Islet precursor cell (in vitro differentiated cells): ENCODE measurements around the gene BCL11A.

ENCODE experiments used
- DNase-seq: peaks from one replicate; pipeline ENCODE4 v3.0.0-alpha.2; 2018

BCL11A gene

DNA sequence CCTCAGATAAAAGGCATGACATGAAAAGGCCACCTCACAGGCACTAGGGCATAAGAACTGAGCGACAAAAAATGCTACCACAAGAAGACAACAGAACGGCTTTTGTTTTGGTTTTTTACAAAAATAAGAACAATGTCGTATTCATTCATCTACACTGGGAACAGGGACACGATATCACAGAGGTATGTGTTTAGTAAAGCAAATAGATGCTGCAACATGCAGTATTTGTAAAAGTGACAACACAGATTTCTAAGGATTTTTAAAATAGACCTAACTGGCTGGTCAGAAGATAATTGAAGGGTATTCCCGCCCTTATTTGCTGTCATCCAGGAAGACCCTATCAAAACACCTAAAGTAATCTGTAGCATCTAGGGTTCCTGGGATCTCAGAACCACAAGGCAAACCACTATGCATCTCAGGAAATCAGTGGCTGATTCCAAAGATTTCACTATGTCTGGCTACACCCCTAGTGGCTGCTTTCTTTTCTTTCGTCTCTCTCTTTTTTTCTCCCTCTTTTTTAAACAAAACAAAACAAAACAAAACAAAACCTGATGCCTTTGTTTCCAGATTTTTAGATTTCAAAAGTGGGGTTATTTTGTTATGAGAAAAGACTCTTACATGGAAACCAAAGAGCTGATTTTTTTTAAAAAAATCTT lies 97.2 kb downstream of the BCL11A start:
- no peak for DNase-seq

DNA sequence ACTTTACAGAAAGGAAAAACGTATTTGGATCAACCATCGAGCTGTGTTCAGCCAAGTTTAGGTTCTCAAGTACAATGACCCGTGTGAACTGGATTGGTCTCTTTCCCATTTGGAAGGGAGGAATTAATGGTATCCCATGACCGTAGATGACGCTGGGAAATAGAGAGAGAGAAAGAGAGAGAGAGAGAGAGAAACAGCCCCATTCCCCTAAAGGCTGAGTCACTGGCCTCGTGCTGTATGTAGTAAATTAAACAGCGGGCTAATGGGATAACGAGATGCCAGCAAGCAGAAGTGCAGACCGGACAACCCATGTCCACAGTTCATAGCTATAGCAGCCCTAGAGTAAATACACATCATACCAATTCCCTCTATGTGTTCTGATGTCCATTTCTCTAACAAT lies 99.6 kb downstream of the BCL11A start:
- DNase-seq: no peak

DNA sequence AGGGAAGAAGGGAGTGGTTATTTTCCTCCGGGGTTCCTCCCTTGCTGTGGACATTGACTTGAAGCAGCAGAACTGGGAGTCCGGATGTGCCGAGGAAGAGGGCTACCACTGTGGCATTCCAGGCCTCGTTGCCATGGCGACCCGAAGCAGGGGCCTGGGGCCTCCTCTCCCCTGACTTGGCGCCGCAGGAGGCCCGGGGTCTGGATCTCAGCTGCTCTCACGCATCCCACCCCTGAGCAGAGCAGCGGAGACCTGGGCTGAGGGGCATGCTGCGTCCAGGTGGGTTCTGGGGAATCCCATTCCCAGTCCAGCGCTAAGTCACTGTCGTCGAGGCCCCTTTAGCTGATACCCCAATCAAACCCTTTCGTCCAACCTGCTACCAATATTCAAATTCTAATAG lies 100.2 kb downstream of the BCL11A start:
- DNase-seq: peak; percentile 73

DNA sequence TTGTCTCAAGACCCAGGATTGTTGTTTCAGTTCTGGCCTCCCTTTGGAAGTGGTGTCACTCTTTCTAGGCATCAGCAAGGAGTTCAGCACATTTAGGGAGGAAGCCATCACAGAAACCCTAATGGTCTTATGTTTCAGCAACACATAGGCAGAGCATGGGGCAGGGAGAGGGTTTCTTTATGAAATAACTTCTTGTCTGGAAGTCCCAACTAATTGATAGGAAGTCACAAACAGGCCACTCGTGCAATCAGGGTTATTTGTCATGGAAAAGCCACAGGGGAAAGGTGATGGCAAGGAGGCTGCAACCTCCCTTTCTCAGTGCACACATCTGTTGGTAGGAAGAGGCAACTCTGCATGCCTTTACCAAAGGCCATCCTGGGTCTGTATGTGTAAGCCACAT lies 103.0 kb downstream of the BCL11A start:
- no peak for DNase-seq

DNA sequence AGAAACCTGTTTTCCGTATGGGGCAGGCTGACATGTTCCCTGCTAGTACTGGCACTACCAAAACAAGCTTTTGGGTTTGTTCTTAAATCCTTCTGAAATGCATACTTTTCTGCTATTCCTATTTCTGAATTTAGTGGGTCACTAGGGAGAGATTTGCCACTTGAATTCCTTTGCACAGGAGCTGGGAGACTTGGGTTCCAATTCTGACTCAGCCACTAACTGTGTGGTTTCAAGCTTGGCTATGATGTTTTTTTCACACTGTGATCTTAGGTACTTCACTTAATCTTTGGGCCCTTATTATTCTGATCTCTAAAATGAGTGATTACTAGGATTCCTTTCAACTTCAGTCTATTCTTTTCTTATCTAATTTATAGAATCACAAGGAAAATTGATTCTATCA lies 105.5 kb downstream of the BCL11A start:
- DNase-seq: no peak

DNA sequence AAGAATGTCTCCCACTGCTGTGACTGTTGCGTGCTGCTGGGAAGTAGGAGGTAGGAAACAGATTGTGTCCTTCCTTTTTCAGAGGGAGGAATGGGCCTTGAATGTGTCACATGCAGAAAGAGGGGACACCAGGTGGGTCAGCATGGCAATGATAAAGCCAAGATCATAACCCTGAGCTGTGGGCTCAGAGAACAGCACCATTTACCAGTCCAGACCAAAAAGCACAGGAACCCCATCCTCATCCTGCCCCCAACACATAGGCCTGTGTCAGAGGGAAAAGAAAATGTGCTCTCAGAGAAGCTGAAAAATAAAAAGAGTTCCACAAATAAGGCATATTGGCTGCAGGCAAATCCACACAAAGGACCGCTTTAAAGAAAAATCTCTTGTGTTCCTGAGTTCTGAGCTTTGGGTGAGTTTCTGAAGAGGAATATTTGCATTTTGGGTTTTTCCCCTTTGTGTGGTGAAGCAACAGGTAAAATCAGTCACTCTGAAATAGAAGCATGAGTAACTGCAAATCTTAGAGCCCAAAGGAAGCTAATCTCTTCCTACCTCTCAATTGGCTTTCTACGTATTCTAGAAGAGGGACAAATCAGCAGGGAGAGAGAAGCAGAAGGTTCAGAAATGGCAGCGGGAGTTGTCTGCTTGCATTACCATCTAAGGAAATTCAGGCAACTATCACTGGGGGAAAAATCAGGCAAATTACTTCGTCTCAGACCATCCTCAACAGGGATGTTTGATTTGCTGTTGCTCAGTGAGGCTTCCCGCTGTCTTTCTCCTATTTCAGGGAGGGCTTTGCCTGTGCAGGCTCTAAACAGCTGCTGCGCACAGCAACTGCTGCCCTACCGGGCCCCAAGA lies 106.8 kb downstream of the BCL11A start:
- no peak for DNase-seq

DNA sequence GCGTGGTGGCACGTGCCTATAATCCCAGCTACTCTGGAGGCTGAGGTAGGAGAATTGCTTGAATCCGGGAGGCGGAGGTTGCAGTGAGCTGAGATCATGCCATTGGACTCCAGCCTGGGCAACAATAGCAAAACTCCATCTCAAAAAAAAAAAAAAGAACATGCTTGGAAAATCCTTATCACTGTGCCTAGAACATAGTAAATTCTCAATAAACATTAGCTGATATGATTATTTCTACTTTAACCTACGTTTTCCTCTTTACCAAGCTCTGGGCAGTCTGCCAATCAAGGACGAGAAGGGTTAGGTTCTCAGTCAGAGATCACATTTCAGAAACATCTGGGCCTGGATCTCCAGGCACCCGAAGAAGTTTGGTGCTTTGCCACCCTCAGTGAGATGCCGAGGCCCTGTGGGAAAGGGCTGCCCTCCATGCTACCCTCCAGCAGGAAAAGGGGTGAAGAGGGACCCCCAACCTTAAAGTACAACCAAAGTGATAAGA lies 107.7 kb downstream of the BCL11A start:
- DNase-seq: no peak

DNA sequence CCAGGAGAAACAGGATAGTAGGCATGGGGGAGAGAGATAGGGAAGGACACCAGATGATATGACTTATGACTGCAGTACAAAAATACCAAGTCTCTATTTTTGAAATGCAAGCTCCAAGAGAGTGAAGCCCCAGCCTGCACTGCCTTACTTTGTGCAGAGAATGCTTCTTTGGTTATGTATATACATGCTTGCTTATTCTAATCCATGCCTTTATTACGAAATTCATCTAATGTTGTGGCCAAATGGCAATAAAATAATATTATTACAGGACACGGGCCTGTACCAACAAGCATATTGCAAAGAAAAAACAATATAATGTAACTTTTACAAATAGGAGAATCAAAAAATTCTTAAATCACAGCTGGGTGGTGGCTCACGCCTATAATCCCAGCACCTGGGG lies 110.8 kb downstream of the BCL11A start:
- DNase-seq: no peak

DNA sequence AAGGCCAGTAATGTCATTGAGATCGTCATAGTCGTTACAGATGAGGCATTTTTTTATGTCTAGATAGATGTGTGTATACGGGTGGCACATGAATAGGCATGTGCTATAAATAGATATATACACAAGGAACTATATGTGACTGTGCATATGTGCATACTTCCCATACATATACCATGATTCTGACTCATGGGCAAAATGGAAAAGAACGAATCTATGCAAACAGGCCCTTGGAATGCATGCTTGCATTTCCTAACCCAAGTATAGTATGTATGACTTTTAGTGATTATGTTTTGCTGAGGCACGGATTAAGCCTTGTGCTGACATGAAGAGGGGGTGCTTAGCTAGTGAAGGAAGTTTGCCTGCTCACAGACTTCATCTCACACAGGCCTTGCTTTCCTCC lies 111.7 kb downstream of the BCL11A start:
- DNase-seq: no peak

DNA sequence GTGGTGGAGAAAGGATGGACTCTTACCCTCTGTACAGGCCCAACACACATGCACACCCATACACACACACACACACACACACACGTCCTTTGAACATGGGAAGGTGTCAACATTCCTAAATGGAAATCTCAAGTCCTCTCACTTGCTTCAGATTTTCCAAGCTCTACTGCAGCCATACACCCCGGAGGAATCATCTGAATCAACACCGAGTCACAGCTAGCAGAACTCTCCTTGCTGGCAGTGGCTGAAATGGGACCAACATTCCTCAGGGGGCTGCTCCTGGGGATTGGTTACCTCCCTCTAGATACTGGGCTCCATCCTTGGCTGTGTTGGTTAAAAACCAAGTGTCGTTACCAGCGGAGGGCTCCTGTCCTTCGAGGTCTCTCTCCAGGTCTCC lies 112.7 kb downstream of the BCL11A start:
- no peak for DNase-seq

DNA sequence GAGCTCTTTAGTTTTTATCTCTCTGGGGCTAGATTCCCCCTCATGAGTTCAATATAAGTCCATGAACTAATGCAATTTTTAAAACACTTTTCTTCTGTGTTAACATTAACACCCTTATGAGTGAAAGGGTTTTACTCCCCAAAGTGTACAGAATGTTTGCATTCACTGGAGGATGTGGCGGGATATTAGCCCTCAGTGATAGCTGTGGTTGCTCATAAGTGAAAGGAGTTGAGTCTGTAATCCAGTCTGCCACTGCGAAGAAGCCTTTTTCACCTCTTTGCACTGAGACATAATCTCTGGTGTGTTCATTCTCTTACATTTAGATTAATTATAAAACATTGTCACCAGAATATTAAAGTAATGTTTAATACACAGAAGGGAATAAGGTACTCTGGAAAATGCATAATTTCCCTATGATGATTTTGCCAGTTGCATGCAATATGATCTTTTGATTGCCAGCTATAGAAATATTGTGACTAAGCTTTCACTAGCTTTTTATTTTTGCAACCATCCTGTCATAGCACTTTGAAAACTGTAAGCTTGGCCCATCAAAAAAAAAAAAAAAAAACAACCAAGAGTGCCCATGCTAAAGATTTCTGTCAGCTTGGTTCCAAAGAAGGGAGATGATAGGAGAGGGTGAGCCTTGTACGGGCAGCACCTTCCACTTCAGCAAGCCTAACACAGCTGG lies 113.2 kb downstream of the BCL11A start:
- DNase-seq: no peak

DNA sequence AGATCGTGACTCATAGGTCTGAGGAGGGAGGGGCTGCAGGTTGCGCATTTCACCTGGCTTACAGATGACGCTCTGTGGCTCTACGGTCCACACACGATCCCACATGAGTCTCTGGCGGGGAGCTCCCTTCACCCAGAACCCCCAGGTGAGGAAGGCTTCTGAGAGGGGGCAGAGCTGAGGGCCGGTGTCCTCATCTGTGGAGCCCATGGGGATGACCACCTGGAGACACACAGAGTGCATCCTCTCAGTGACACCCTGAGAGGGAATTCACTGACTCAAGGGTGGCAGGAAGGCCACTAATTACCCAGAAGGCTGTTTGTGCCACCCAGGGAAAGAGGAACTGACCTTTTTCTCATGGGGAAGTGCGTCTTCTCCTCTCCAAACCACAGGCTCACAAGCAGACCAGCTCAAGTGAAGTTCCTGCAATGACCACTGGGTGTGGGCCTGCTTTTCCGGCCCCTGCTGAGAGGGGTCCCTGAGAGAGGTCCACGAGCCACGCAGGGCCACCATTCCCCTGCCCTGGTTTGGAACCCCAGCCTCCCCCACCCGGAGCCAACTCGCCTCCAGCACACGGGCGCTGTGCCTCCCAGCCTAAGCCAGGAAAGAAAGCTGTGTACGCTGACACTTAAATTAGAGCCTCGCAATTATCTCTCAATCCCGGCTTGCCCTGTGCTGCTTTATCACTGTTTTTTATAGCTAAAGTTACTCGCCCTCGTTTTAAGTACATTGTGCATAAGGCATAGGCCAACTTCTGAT lies 114.1 kb downstream of the BCL11A start:
- DNase-seq: peak; percentile 73

DNA sequence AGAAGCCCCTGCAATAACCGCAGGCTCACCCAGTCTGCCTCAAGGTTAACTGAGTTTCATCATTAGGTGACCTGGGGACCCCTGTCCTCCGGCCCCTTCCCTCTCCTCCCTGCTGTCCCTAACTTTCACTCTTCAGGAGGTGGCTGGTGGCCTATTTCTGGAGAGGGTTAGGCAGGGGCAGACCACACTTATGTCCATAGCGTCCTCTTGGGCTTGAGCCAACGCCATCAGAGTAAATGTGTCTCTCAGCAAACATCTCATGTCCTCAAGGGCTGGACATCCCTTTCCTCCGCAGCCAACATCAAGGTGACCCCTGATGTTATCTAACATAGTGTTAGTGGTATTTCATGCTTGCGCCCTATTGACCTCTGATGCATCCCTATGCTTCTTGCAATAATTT lies 114.8 kb downstream of the BCL11A start:
- DNase-seq: no peak

DNA sequence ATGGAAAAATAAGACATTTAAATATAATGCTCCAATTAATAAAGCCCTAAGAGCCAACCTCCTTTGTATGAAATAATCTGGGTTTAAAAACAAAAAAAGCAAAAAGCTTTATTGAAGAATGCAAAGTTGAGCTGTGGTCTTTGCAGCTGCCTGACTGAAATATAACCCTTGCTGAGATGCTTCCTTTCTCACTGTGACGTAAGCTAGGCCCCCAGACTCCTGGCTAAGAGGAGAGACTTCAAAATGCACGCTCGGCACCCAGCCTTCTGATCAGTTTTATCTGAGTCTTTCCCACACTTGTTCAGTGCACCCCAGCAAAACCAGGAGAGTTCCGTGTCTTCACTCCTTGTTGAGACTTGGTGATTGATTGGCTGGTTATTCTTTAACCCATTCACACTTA lies 115.3 kb downstream of the BCL11A start:
- no peak for DNase-seq

DNA sequence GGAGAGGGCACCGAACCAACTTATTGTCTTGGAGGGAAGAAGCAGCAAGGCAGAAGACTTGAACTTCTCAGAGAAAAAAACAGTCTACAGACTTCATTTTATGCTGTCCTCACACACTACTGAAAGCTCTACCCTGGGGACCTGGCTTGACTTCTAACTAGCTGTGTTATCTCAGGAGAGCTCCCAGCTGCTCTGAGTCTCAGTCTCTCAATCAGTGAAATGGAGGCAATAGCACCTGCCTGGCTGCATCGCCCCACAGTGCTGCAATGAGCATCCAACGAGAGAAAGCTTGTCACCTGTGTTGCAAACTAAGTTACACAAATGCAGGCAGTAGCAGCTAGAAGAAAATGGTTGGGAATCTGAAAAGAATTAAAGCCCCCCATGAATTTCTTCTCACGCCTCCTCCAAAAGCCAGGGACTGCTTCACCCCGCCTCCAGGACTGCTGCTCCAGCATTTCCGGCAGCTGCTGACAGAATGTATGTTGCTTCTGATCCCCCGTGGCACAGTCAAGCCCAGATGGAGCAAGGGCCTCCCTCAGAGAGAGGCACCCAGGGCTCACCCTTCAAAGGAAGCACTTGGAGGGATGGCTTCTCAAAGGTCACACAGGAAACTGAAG lies 116.3 kb downstream of the BCL11A start:
- no peak for DNase-seq

DNA sequence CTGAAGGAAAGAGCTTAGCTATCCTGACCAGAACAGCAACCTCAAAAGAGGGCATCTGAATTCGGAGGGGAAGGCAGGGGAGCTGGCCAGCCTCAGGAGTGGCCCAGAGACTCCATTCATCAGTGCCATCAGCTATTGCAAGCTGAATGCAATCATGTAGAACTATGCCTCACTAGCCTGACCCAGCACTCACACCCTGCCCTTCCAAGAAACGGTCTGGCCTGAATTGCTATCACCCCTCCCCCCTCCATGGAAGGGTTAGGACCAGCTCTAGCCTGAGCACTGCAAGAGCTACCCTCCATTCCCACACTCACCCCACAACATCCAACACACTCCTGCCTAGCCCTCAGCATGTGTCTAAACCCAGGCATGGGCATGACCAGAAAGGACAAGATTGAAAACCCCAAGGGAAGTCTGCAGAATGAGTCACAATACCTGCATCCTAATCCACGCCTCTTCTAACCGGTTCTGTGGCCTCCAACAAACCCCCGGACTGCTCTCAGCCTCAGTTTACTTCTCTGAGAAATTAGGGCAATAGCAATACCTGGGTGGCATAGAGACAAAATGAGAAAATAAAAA lies 120.3 kb downstream of the BCL11A start:
- peak; percentile 64 for DNase-seq

DNA sequence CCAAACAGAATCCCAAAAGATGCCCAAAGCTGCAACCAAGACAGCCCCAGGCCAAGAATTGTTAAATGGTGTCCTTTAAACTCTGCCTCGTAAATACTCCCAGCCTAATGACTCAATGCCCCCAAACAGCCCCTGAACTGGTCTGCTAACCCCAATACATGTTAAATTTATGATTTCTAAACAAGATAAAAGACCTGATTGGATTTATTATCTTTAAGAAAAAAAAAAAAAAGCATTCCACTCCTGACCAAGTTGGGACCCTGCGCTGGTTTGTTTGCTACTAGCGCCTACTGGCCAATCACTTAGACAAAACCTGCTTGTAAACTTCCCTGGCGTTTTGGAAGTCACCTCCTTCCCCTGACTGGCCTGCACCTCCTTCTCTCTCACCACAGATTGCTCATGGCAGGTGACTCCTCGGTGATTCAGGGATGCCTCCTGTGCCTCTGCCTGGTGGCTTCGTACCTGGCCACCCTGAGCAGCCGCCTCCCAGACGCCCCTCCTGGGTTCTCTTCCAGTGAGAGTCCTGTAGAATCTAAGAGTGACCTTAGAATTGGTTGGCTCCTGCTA lies 121.3 kb downstream of the BCL11A start:
- peak; percentile 72 for DNase-seq

DNA sequence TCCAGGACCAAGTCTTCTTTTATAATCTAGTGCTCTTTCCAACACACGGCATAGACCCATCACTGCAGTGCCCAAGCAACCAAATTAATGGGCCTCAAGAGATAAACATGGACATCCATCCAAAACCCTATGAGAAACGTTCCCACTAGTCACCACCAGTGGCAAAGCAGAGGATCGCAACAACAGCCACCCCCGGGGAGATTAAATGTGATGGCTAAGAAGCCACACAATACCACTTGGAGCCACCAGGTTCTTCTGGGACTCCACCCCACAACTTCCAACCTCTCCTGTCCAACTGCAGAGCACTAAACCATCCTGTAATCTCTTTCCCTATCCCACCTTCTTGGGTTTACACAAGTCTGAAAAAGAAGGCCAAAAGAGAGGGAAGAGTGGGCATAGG lies 123.8 kb downstream of the BCL11A start:
- no peak for DNase-seq

DNA sequence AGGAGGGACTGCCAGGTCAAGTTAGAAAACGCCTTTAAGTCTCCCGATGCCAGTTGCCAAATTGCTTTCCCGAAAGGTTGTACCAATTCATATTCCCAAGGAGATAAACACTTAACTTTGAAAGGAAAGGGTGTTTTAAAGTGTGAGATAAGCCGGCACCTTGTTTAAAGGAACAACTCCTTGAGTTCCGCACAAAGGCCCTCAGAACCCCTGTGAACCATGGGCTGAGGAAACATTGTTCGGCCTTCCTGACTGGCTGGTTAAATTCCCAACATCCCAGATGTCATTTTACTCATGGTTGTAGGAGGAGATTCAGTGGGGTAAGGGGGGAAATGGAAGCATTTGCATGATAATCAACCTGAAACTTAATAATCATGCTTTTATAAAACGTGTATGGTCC lies 126.6 kb downstream of the BCL11A start:
- DNase-seq: no peak

DNA sequence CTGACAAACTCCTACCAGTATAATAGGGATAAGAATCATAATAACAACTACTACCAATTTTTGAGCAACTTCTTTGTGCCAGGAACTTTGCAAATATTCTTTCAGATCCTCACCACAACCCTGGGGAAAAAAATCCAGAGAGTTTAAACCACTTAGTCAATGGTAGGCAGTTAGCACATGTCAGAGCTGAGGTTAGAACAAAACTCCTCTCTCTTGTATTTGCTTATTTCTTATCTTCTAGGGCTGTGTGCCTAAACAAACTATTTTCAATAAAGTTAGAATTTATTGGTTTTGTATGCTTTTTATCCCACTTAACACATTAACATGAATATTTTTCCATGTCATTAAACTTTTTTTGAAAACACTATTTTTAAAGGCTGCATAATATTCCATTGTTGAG lies 127.1 kb downstream of the BCL11A start:
- DNase-seq: no peak

DNA sequence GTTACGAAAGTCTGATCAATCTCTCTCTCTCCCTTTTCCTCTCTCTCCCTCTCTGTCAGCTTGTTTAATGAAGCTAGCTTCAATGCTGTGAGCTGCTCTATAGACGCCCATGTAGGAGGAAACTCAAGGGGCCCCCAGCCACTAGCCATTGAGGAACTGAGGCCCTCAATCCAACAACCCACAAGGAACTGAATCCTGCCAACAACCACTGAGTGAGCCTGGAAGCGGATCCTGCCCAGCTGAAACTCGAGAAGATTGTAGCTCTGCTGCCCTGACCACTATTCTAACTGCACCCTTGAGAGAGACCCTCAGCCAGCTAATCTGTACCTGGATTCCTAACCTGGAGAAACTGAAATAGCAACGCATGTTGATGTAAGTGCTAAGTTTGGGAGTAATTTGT lies 129.2 kb downstream of the BCL11A start:
- no peak for DNase-seq

DNA sequence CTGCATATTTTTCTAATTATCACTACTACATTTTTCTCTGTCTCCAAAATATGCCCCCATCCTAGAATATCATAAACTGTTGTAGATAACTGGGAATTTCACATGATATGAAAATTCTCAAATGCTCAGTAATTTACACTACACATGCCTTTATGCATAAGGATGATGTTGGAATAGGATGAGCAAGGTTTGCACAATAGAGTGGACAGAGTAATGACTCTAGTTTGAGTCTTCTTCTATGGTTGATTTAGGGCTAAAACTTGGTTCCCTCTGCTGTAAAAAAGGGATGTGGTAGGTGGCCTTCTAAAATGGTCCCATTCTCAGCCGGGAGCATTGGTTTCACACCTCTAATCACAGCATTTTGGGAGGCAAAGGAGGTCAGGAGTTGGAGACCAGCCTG lies 129.9 kb downstream of the BCL11A start:
- no peak for DNase-seq
